Mononuclear cell (primary cell): ENCODE measurements around the gene ID1. TPM values are rescaled to one million over a fixed set of nuclear protein-coding genes. Genes with fewer than 3 reads are reported as not detected.

Experiments
- H3K27me3 ChIP-seq: 2 replicates; pipeline ENCODE4 v1.6.0; 2011; ENCODE audit warnings: low read length, control low read depth; ENCODE audit not compliant: insufficient read depth
- H3K4me1 ChIP-seq: 2 replicates; pipeline ENCODE4 v1.5.1; 2011; ENCODE audit warnings: mild to moderate bottlenecking, low read length, control low read depth; ENCODE audit not compliant: insufficient read depth
- H3K4me3 ChIP-seq: 2 replicates; pipeline ENCODE4 v1.5.1; 2011; ENCODE audit warnings: mild to moderate bottlenecking, low read length, moderate library complexity
- H3K9me3 ChIP-seq: 2 replicates; pipeline ENCODE4 v1.5.1; 2011; ENCODE audit warnings: low read depth, mild to moderate bottlenecking, control low read depth, low read length
- total RNA-seq: library from RNA; depleted of rRNA; stranded (reverse); fragments of >200 nt; gene quantifications from one replicate; pipeline ENCODE4 v1.2.3, GENCODE V29; 2012

Gene ID1, protein sequence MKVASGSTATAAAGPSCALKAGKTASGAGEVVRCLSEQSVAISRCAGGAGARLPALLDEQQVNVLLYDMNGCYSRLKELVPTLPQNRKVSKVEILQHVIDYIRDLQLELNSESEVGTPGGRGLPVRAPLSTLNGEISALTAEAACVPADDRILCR
- total RNA-seq = 17.1 TPM

DNA sequence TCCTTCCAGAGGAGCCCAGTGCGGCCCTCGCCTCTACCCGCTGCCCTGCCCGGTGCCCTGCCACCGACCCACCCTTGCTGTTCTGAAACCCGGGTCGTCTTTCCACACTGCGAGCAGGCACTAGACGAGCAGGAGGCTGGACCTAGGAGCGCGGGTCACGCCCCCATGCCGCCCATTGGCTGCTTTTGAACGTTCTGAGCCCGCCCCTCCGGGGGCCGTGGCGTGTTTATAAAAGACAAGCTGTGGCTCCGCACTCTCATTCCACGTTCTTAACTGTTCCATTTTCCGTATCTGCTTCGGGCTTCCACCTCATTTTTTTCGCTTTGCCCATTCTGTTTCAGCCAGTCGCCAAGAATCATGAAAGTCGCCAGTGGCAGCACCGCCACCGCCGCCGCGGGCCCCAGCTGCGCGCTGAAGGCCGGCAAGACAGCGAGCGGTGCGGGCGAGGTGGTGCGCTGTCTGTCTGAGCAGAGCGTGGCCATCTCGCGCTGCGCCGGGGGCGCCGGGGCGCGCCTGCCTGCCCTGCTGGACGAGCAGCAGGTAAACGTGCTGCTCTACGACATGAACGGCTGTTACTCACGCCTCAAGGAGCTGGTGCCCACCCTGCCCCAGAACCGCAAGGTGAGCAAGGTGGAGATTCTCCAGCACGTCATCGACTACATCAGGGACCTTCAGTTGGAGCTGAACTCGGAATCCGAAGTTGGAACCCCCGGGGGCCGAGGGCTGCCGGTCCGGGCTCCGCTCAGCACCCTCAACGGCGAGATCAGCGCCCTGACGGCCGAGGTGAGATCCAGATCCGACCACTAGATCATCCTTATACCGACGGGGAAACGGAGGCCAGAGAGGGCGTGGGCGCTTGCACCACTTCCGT, at the start of gene ID1:
Gene ID1, plus strand, starts transcription at position 259 of the 871 bp plus-strand sequence. Its CDS starts 99 bp downstream, at position 358.
- peaks cover 36% of the 10 kb centered on the region for H3K27me3 ChIP-seq
- peaks cover 46% of the 10 kb centered on the region for H3K4me1 ChIP-seq
- H3K9me3 ChIP-seq = no peaks in the 10 kb centered on the region
- peak within 1 kb of the TSS; percentile 46 for H3K4me3 ChIP-seq

DNA sequence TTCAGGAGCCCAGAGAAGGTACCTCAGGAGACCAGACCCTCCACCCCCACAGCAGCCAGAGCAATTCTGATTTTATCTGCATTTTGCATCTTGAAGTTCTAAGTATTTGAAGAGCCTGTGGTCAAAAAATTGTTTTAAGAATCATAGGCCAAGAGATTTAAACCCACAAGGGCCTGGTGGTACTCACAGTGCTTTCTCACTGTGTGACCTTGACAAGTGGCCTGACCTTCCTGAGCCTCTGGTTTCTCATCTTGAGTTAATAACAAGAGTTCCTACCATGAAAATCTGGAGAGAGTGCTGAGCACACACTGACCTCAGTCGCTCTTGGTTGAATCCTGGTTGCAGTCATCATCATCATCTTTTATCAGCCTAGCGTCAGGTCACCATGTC, 45.4 kb upstream of the ID1 start:
- Histone ChIP-seq H3K4me1 (peaks cover 21% of the 10 kb centered on the region), H3K9me3 (no peaks in the 10 kb centered on the region), H3K4me3 (no peak overlapping the region), H3K27me3 (no peaks in the 10 kb centered on the region)

DNA sequence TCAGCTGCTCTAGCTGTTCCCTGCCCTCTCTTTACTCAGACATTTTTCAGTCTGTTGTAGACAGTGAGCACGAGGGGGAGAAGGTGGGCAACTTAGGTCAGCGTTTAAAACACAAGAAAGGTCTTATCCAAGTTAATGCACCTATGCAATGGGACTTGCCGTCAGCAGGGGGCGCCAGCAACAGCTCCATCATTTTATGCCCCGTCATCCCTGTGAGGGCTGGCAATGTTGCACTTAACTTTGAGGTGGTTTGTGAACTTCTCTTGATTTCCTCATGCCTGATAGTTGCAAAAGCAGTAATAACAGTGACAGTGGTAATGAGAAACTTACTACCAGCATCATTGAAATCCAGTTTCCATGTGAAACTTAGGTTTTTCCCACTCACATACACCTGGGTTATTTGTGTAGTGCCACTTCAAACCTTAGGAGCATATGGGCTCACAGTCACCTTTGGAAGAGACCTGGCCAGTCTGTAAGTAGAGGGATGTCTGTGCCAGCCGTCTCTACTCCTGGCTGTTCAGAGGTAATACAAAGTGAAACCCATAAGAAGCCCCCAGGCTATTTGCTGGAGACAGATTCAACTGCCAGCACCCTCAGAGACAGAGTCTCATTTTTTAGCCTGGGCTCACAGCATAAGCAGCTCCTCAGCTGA, 44.9 kb upstream of the ID1 start:
- no peak overlapping the region for H3K4me3 ChIP-seq
- H3K27me3 ChIP-seq = no peaks in the 10 kb centered on the region
- no peaks in the 10 kb centered on the region for H3K9me3 ChIP-seq
- peaks cover 21% of the 10 kb centered on the region for H3K4me1 ChIP-seq

DNA sequence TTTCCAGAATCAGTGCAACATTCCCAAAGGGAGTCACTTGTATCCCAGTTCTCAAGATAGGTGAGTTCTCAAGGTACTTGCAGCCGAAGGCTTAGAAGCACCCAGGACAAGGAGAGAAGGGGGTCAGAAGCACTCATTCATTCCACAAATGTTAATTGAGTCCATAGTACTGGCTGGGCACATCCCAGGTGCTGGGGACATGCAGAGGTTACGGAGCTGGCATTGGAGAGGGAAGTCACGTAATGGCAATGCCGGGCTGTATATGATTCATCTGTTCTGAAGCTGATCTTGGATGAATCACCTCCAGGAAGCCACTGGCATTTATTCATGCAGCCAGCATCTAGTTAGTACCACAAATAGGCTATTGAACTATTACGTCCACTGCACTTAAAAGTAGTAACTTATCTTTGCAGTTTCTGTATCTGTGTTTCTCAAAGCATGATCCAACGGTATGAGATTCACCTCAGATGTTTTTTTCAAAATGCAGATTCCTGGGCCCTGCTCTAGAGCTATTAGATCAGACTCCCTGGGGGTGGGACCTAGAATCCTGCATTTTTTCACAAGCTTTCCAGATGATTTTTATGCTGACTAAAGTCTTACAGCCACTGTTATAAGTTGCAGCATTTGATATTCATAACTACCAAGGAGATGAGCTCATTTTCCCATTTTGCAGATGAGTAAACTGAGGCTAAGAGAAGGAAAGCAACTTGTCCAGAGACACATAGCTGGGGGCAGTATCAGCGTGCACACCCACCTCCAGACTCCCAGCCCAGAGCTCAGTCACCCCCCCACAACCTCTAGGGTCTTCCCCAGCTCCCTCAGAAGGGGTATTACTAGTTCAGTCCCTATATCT, 44.1 kb upstream of the ID1 start:
- peaks cover 21% of the 10 kb centered on the region for H3K4me1 ChIP-seq
- H3K27me3 ChIP-seq = no peaks in the 10 kb centered on the region
- no peaks in the 10 kb centered on the region for H3K9me3 ChIP-seq
- no peak overlapping the region for H3K4me3 ChIP-seq

DNA sequence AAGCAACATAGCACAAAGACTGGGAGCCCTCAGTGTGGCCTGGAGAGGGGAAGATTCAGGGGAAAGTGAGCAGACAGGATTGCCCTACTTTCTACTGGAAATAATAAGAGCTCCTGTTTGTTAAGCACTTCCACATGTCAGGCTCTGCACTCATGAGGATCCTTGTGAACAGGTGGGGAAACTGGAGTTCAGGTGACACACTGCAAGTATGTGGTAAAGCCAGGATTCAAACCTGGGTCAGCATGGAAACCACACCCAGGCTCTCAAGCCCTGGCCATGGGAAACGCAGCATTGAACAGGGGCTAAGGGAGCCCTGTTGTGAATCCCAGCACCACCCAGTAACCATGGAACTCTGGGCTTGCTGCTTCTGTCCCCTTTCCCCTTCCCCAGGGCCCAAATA, 42.8 kb upstream of the ID1 start:
- Histone ChIP-seq H3K27me3 (no peaks in the 10 kb centered on the region), H3K9me3 (no peaks in the 10 kb centered on the region), H3K4me1 (peaks cover 21% of the 10 kb centered on the region), H3K4me3 (no peak overlapping the region)

DNA sequence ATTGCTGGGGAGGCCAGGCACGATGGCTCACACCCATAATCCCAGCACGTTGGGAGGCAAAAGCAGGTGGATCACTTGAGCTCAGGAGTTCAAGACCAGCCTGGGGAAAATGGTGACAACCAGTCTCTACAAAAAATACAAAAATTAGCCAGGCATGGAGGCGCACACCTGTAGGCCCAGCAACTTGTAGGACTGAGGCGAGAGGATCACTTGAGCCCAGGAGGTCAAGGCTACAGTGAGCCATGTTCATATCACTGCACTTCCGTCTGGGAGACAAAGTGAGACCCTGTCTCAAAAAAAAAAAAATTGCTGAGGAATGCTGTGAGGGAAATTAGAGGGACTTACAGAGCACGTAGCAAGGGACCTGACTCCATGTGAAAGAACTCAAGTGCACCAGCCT, 40.8 kb upstream of the ID1 start:
- Histone ChIP-seq H3K4me3 (no peak overlapping the region), H3K27me3 (no peaks in the 10 kb centered on the region), H3K9me3 (no peaks in the 10 kb centered on the region), H3K4me1 (peaks cover 21% of the 10 kb centered on the region)

DNA sequence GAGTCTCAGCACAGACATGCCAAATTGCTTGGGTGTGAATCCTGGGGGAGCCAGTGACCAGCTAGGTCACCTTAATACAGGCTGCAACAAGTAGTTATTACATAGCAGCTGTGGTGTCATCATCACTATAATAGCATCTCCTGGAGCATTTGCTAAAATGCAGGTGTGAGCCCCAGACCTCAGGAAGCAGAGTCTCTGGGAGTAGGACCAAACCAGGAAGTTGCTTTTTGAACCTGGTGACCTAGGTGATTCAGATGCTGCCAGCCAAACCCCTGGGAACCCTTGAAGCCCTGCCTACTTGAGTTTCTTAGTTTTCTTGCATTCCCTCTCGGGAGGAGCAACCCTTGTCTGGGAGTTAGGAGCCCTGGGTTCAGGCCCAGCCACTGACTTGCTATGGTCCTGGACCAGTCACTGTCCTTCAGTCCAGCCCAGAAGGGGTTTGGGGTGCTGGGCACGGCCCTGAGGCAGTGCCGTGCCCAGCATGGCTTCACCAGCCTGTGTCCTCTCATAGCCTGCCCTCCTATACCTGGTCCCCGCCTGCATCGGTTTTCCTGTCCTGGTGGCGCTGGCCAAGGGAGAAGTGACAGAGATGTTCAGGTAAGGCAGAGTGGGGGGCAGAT, 39.3 kb upstream of the ID1 start:
- H3K9me3 ChIP-seq = no peaks in the 10 kb centered on the region
- peaks cover 8% of the 10 kb centered on the region for H3K4me1 ChIP-seq
- H3K27me3 ChIP-seq = no peaks in the 10 kb centered on the region
- H3K4me3 ChIP-seq = no peak overlapping the region

DNA sequence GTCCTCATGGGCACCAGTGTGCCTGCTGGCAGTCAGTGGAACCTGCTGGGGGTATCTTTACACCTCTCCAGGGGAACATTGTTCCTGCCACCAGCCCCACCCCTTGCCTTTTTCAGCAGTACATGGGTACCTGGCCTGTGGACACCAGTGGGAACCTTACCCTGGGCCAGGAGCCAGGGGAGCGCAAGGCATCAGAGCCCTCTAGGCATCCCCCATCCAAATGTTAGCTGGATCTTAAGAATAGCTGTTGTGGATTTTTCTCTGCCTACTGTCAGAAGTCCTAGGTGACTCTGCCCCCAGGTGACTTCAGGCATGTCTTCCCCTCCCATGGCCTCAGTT, 38.8 kb upstream of the ID1 start:
- Histone ChIP-seq H3K4me3 (no peak overlapping the region), H3K27me3 (no peaks in the 10 kb centered on the region), H3K4me1 (peaks cover 3% of the 10 kb centered on the region), H3K9me3 (no peaks in the 10 kb centered on the region)

DNA sequence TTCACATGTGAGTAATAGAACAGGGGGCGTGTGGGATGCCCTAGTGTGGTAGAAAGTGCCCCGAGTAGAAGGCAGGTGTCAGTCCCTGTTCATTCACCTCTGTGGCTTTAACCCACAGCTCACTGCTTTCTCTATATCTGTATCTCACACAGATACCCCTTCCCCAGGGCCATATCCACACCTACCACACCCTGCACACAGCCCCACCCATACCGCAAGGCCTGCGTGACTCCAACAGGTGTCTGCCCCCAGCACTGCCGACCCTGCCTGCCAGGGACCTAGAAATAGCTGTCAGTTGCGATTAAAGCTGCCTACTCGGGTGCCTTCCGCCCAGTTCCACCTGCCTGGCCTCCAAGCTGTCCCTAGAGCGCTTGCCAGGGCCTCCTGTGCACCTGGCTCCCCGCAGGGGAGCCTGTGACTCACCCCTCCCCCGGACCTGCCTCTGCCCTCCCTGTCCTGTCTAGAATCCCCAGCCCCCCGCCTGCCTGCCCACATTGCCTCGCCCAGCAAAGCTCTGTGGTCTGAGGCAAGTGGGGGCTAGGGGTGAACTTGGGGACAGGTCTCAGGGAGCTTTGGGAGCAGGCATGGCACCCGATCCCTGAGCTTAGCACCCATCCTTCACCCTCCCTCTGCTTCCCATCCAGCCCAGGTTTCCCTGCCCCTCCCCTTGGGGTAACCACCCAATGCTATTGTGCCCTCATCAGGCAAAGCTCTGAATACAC, 38.3 kb upstream of the ID1 start:
- Histone ChIP-seq H3K9me3 (no peaks in the 10 kb centered on the region), H3K27me3 (no peaks in the 10 kb centered on the region), H3K4me3 (no peak overlapping the region), H3K4me1 (no peaks in the 10 kb centered on the region)

DNA sequence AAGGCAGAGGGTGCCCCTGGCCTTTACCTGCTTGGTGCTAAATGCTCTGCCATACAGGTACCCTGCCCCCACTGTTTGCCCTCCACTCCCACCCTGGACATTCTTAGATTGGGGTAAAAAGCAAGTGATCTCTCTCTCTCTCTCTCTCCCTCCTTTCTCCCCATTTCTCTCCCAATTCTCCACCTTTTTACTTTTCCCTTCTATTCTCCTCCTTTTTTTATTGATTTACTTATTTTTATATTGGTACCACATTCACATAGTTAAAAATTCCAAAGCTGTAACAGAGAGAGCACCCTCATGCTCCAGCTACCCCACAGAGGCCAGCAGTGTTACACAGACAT, 37.7 kb upstream of the ID1 start:
- no peaks in the 10 kb centered on the region for H3K9me3 ChIP-seq
- no peaks in the 10 kb centered on the region for H3K27me3 ChIP-seq
- H3K4me3 ChIP-seq = no peak overlapping the region
- peaks cover 4% of the 10 kb centered on the region for H3K4me1 ChIP-seq

DNA sequence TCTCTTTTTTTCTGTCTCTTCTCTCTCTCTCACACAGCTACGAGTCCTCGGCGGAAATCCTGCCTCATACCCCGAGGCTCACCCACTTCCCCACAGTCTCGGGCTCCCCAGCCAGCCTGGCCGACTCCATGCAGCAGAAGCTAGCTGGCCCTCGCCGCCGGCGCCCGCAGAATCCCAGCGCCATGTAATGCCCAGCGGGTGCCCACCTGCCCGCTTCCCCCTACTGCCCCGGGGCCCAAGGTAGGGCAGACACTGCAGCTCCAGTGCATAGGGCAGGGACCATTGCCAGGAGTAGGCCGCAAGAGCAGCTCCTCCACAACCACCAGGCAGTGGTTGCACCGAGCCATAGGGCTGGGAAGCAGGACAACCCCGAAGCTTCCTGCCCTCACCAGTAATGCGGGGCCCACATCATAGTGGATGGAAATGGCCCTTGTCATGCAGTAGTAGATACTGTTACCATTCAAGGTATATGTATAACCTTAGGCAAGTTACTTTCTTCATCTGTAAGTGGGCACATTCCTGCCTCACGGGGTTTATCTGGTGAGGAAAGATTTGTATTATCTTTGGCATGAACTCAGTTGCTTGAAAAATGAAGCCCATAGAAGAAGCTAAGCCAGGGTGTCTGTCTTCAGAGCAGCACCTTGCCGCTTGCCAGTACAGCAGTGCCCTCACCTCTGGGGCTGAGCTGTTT, 36.9 kb upstream of the ID1 start:
- H3K9me3 ChIP-seq = no peaks in the 10 kb centered on the region
- H3K27me3 ChIP-seq = no peaks in the 10 kb centered on the region
- H3K4me1 ChIP-seq = peaks cover 8% of the 10 kb centered on the region
- H3K4me3 ChIP-seq = no peak overlapping the region

DNA sequence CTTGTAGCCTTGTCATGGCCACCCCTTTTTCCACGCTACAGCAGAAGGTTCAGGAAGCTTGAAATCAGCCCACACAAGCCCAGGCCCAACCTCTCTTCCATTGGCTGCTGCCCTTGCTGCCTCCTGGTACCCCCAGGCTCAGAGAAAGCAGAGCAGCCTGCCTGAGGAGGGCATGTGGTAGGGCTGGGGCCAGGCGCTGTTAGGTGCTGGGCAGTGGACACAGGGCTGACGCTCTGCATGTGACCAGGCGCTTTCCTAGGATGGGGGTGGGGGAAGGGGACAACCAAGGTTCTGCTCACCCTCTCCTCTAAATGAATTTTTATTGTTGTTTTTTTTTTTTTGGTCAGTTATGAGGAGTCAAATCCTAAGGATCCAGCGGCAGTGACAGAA, 36.3 kb upstream of the ID1 start:
- Histone ChIP-seq H3K4me1 (peaks cover 13% of the 10 kb centered on the region), H3K4me3 (no peak overlapping the region), H3K27me3 (no peaks in the 10 kb centered on the region), H3K9me3 (no peaks in the 10 kb centered on the region)

DNA sequence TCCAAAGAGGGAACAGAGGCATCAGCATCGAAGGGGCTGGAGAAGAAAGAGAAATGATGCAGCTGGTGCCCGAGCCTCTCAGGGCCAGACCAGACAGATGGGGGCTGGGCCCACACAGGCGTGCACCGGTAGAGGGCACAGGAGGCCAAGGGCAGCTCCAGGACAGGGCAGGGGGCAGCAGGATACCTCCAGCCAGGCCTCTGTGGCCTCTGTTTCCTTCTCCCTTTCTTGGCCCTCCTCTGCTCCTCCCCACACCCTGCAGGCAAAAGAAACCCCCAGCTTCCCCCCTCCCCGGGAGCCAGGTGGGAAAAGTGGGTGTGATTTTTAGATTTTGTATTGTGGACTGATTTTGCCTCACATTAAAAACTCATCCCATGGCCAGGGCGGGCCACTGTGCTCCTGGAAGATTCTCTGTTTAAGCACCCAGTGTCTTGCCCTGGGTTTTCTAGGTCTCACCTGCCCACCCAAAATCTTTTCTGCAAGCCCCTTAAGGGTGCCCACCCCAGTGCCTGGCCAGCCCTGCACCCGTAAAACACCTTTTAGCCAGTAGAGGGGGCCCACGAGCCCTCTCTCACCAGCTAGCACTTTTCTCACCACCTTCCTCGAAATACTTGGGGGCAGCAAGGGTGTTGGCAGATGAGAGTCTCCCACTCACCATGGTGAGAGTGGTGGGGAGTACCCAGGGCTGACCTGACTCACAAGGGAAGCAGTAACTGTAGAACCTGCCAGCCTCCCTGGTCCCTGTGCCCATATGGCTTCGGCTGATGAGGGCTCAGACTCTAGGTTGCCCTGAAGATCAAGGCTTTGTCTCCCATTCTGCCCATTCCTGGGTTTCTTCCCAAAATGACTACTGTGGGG, 35.7 kb upstream of the ID1 start:
- Histone ChIP-seq H3K4me1 (peaks cover 14% of the 10 kb centered on the region), H3K27me3 (no peaks in the 10 kb centered on the region), H3K4me3 (no peak overlapping the region), H3K9me3 (no peaks in the 10 kb centered on the region)
